ENCODE measurements around the gene PIGU.

DNA sequence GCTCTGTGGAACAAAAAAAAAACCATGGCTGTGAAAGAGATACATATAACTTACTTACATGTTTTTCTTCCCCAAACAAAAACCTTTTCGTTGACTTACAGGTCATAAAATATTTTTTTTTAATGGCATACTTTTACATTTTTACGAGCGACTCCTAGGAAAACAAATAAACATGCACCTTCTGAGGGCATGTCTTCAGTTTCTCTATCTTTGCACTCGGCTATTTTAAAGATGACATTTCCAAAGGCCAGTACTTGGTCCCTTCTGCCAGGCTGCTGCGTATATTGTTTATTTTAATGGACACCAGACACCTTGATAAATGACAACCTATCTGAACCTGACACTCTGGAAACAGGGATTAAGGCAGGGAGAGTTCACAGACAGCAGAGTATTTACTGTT, 49.4 kb downstream of the PIGU start:
- TF ChIP-seq, protein P1, sequence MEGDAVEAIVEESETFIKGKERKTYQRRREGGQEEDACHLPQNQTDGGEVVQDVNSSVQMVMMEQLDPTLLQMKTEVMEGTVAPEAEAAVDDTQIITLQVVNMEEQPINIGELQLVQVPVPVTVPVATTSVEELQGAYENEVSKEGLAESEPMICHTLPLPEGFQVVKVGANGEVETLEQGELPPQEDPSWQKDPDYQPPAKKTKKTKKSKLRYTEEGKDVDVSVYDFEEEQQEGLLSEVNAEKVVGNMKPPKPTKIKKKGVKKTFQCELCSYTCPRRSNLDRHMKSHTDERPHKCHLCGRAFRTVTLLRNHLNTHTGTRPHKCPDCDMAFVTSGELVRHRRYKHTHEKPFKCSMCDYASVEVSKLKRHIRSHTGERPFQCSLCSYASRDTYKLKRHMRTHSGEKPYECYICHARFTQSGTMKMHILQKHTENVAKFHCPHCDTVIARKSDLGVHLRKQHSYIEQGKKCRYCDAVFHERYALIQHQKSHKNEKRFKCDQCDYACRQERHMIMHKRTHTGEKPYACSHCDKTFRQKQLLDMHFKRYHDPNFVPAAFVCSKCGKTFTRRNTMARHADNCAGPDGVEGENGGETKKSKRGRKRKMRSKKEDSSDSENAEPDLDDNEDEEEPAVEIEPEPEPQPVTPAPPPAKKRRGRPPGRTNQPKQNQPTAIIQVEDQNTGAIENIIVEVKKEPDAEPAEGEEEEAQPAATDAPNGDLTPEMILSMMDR (IDR thresholded peaks at IDR 0.05): no peak
- TF ChIP-seq EZH2phosphoT487 (IDR thresholded peaks at IDR 0.05): no peak
- no peak for TF ChIP-seq EZH2 (IDR thresholded peaks at IDR 0.05)
